ENCODE results near the gene PEX26. TPM values are rescaled to one million over a fixed set of nuclear protein-coding genes. Genes with fewer than 3 reads are reported as not detected.

PEX26 gene
- total and polyA plus RNA-seq, 2 donors (not counting 1 experiment from before 2014, with no cell fraction given), result 10.9 to 33.4 TPM

- no peak overlapping the region for H3K9ac ChIP-seq (ENCODE audit: low read length)
- no peak overlapping the region for H2AFZ ChIP-seq (ENCODE audit: insufficient read depth, low read depth, low read length, poor library complexity, severe bottlenecking)
- peaks cover 16% of the 10 kb centered on the region for H3K4me1 Mint-ChIP-seq
- H3K36me3 ChIP-seq (replicated peaks in 1 of 2; ENCODE audit: control extremely low read depth in 1 of 2, control insufficient read depth in 1 of 2, extremely low read depth in 1 of 2, insufficient read depth in 2 of 2, low read length in 1 of 2), result peaks cover 2 to 3% of the 10 kb centered on the region in 2 experiments
- TF ChIP-seq EZH2 (IDR thresholded peaks at IDR 0.05; ENCODE audit: borderline replicate concordance, insufficient read depth, low read depth, low read length, poor library complexity, severe bottlenecking), result no peak
- no peak for TF ChIP-seq CTCF (IDR thresholded peaks at IDR 0.05)
- ATAC-seq (ENCODE audit: low read depth) (no peak), DNase-seq (no peak)
- H3K79me2 ChIP-seq (ENCODE audit: control insufficient read depth, insufficient read depth, low read length), result no peaks in the 10 kb centered on the region
- H3K27me3 ChIP-seq (replicated peaks in 1 of 4; ENCODE audit: control extremely low read depth in 1 of 4, control insufficient read depth in 3 of 4, insufficient read depth in 4 of 4, low read length in 3 of 4), result no peaks in the 10 kb centered on the region
- ChIA-PET CTCF (interaction anchor here (0.6 kb wide), 1 partner anchor 266 kb away, joined by 3 read pairs; no protein-coding TSS in a partner anchor), POLR2A (no interaction called here)
- no peak overlapping the region for H3K4me2 ChIP-seq (replicated peaks; ENCODE audit: low read depth, low read length, poor library complexity, severe bottlenecking)
- H3K4me1 ChIP-seq (ENCODE audit: control insufficient read depth in 2 of 2, insufficient read depth in 2 of 2, low read length in 2 of 2), result no peaks in the 10 kb centered on the region
- H4K20me1 ChIP-seq (ENCODE audit: control insufficient read depth, insufficient read depth, low read length, poor library complexity, severe bottlenecking), result no peaks in the 10 kb centered on the region
- 95% methylated on average over 4 of the region's 8 CpGs for WGBS (ENCODE audit: insufficient coverage)
- H3K27ac ChIP-seq (ENCODE audit: low read length in 2 of 2), result no peak overlapping the region
- H3K9me3 Mint-ChIP-seq (ENCODE audit: insufficient read depth), result no peaks in the 10 kb centered on the region
- intact Hi-C loops (cut with micrococcal nuclease), result no loop called here
- H3K9me3 ChIP-seq (ENCODE audit: control extremely low read depth in 1 of 3, control insufficient read depth in 2 of 3, insufficient read depth in 1 of 3, low read length in 2 of 3), result no peaks in the 10 kb centered on the region
- no peak overlapping the region for H3K4me3 ChIP-seq (ENCODE audit: control extremely low read depth in 1 of 5, extremely low read depth in 1 of 5, insufficient read depth in 1 of 5, low read depth in 2 of 5, low read length in 4 of 5)
- no peak overlapping the region for H3K27ac Mint-ChIP-seq
- no peak overlapping the region for H3K4me3 Mint-ChIP-seq
- no peaks in the 10 kb centered on the region for H3K27me3 Mint-ChIP-seq
Observed at GRCh38 chr22:18095101-18095805, 17.5 kb downstream of the PEX26 start.

GRCh38 chr22:18096823-18097222 lies 19.0 kb downstream of the PEX26 start:
- Histone ChIP-seq H3K4me1 (ENCODE audit: control insufficient read depth in 2 of 2, insufficient read depth in 2 of 2, low read length in 2 of 2) (no peaks in the 10 kb centered on the region), H3K4me3 (ENCODE audit: control extremely low read depth in 1 of 5, extremely low read depth in 1 of 5, insufficient read depth in 1 of 5, low read depth in 2 of 5, low read length in 4 of 5) (no peak overlapping the region), H3K9me3 (ENCODE audit: control extremely low read depth in 1 of 3, control insufficient read depth in 2 of 3, insufficient read depth in 1 of 3, low read length in 2 of 3) (no peaks in the 10 kb centered on the region), H3K4me2 (replicated peaks; ENCODE audit: low read depth, low read length, poor library complexity, severe bottlenecking) (no peak overlapping the region), H3K27ac (ENCODE audit: low read length in 2 of 2) (no peak overlapping the region), H3K79me2 (ENCODE audit: control insufficient read depth, insufficient read depth, low read length) (no peaks in the 10 kb centered on the region), H2AFZ (ENCODE audit: insufficient read depth, low read depth, low read length, poor library complexity, severe bottlenecking) (no peak overlapping the region), H4K20me1 (ENCODE audit: control insufficient read depth, insufficient read depth, low read length, poor library complexity, severe bottlenecking) (no peaks in the 10 kb centered on the region), H3K9ac (ENCODE audit: low read length) (no peak overlapping the region), H3K27me3 (replicated peaks in 1 of 4; ENCODE audit: control extremely low read depth in 1 of 4, control insufficient read depth in 3 of 4, insufficient read depth in 4 of 4, low read length in 3 of 4) (no peaks in the 10 kb centered on the region), H3K36me3 (replicated peaks in 1 of 2; ENCODE audit: control extremely low read depth in 1 of 2, control insufficient read depth in 1 of 2, extremely low read depth in 1 of 2, insufficient read depth in 2 of 2, low read length in 1 of 2) (peaks cover 2 to 6% of the 10 kb centered on the region in 2 experiments)
- TF ChIP-seq CTCF (IDR thresholded peaks at IDR 0.05) (no peak), EZH2 (IDR thresholded peaks at IDR 0.05; ENCODE audit: borderline replicate concordance, insufficient read depth, low read depth, low read length, poor library complexity, severe bottlenecking) (no peak)
- CTCF ChIA-PET, result no interaction called here
- intact Hi-C loops (cut with micrococcal nuclease), result no loop called here
- no peaks in the 10 kb centered on the region for H3K27me3 Mint-ChIP-seq
- H3K4me1 Mint-ChIP-seq, result peaks cover 12% of the 10 kb centered on the region
- H3K27ac Mint-ChIP-seq, result no peak overlapping the region
- no peaks in the 10 kb centered on the region for H3K9me3 Mint-ChIP-seq (ENCODE audit: insufficient read depth)
- whole genome bisulfite sequencing (ENCODE audit: insufficient coverage), result no CpG with 5 or more reads among the region's 3 CpGs
- POLR2A ChIA-PET, result no interaction called here
- H3K4me3 Mint-ChIP-seq, result no peak overlapping the region
- DNase-seq (no peak), ATAC-seq (ENCODE audit: low read depth) (no peak)

Data from B cell (primary cell).